H9 (cell line): ENCODE results near the gene UNCX. TPM values are rescaled to one million over a fixed set of nuclear protein-coding genes. Genes with fewer than 3 reads are reported as not detected.

Source experiments
- DNase-seq: peaks from one replicate; pipeline ENCODE4 v3.0.0-alpha.2; 2017
- H2AFZ ChIP-seq: one replicate; pipeline ENCODE4 v1.6.1; 2013; ENCODE audit warnings: mild to moderate bottlenecking, low read length, control low read depth, moderate library complexity
- H2AK5ac ChIP-seq: 2 replicates; pipeline ENCODE4 v1.6.1; 2013; ENCODE audit warnings: low read length, control low read depth, mixed read lengths; ENCODE audit not compliant: insufficient read length
- H2BK120ac ChIP-seq: one replicate; pipeline ENCODE4 v1.6.1; 2013; ENCODE audit warnings: low read depth, mild to moderate bottlenecking, low read length, control low read depth, inconsistent platforms; ENCODE audit not compliant: poor library complexity, severe bottlenecking
- H2BK12ac ChIP-seq: 2 replicates; pipeline ENCODE4 v1.6.1; 2013; ENCODE audit warnings: low read length, control low read depth, mixed read lengths, low read depth; ENCODE audit not compliant: insufficient read length
- H2BK15ac ChIP-seq: 2 replicates; pipeline ENCODE4 v1.6.1; 2013; ENCODE audit warnings: low read depth, low read length, control low read depth
- H2BK20ac ChIP-seq: one replicate; pipeline ENCODE4 v1.6.1; 2013; ENCODE audit warnings: low read depth, mild to moderate bottlenecking, low read length, control low read depth, inconsistent platforms; ENCODE audit not compliant: poor library complexity, severe bottlenecking
- H2BK5ac ChIP-seq: 2 replicates; pipeline ENCODE4 v1.6.1; 2013; ENCODE audit warnings: low read length, control low read depth, mixed read lengths; ENCODE audit not compliant: insufficient read length
- H3K14ac ChIP-seq: 2 replicates; pipeline ENCODE4 v1.6.1; 2013; ENCODE audit warnings: low read length, control low read depth; ENCODE audit not compliant: insufficient read depth
- H3K18ac ChIP-seq: 2 replicates; pipeline ENCODE4 v1.6.1; 2013; ENCODE audit warnings: low read depth, mild to moderate bottlenecking, mixed read lengths, low read length, control low read depth; ENCODE audit not compliant: insufficient read length
- H3K23ac ChIP-seq: 2 replicates; pipeline ENCODE4 v1.6.1; 2013; ENCODE audit warnings: low read length, control low read depth, mixed read lengths, low read depth; ENCODE audit not compliant: insufficient read length
- H3K23me2 ChIP-seq: 2 replicates; pipeline ENCODE4 v1.6.1; 2013; ENCODE audit warnings: low read depth, mild to moderate bottlenecking, mixed read lengths, low read length, control low read depth; ENCODE audit not compliant: insufficient read length, poor library complexity, severe bottlenecking
- H3K27ac ChIP-seq: 2 replicates; pipeline ENCODE4 v1.5.1; 2013; ENCODE audit warnings: low read length, control low read depth, mixed read lengths, low read depth; ENCODE audit not compliant: insufficient read length
- H3K27me3 ChIP-seq: 2 replicates; pipeline ENCODE4 v1.6.1; 2013; ENCODE audit warnings: low read length, control low read depth, inconsistent platforms; ENCODE audit not compliant: insufficient read depth
- H3K4ac ChIP-seq: 2 replicates; pipeline ENCODE4 v1.6.1; 2013; ENCODE audit warnings: low read depth, mild to moderate bottlenecking, control low read depth, inconsistent platforms, low read length, moderate library complexity
- H3K4me1 ChIP-seq: 2 replicates; pipeline ENCODE4 v1.6.1; 2013; ENCODE audit warnings: low read length, control low read depth, inconsistent platforms; ENCODE audit not compliant: insufficient read depth
- H3K4me2 ChIP-seq: 2 replicates; pipeline ENCODE4 v1.6.1; 2013; ENCODE audit warnings: low read length, control low read depth, mixed read lengths; ENCODE audit not compliant: insufficient read length, insufficient read depth
- H3K56ac ChIP-seq: 2 replicates; pipeline ENCODE4 v1.6.1; 2013; ENCODE audit warnings: low read depth, mild to moderate bottlenecking, mixed read lengths, low read length, control low read depth; ENCODE audit not compliant: insufficient read length
- H3K79me1 ChIP-seq: 2 replicates; pipeline ENCODE4 v1.6.1; 2013; ENCODE audit warnings: low read depth, mild to moderate bottlenecking, moderate library complexity, low read length, control low read depth, inconsistent platforms; ENCODE audit not compliant: insufficient read depth, poor library complexity, severe bottlenecking
- H3K79me2 ChIP-seq: 2 replicates; pipeline ENCODE4 v1.6.1; 2013; ENCODE audit warnings: low read length, control low read depth, inconsistent platforms; ENCODE audit not compliant: insufficient read depth
- H3K9ac ChIP-seq: 2 replicates; pipeline ENCODE4 v1.6.1; 2013; ENCODE audit warnings: low read length, control low read depth, mixed read lengths; ENCODE audit not compliant: insufficient read length; ENCODE audit errors: extremely low read depth
- H3K9me3 ChIP-seq: one replicate; pipeline ENCODE4 v1.6.1; 2013; ENCODE audit warnings: low read depth, low read length, inconsistent platforms; ENCODE audit not compliant: control insufficient read depth
- H3T11ph ChIP-seq: one replicate; pipeline ENCODE4 v1.6.1; 2013; ENCODE audit warnings: mild to moderate bottlenecking, low read length, control low read depth, inconsistent platforms
- H4K20me1 ChIP-seq: one replicate; pipeline ENCODE4 v1.6.1; 2013; ENCODE audit not compliant: control insufficient read depth, insufficient read length, insufficient read depth
- H4K5ac ChIP-seq: 2 replicates; pipeline ENCODE4 v1.6.1; 2013; ENCODE audit warnings: low read depth, mild to moderate bottlenecking, mixed read lengths, low read length, control low read depth; ENCODE audit not compliant: insufficient read length
- H4K8ac ChIP-seq: replicated peaks from 2 replicates; pipeline ENCODE4 v1.6.1; 2013; ENCODE audit warnings: low read length, control low read depth, mixed read lengths, low read depth; ENCODE audit not compliant: insufficient read length
- H4K91ac ChIP-seq: 2 replicates; pipeline ENCODE4 v1.6.1; 2013; ENCODE audit warnings: low read depth, mild to moderate bottlenecking, moderate library complexity, mixed read lengths, low read length, control low read depth; ENCODE audit not compliant: insufficient read length
- H3K27ac Mint-ChIP-seq, 3 experiments: 2 replicates in 2 of 3; 3 replicates in 1 of 3; pipeline ENCODE4 v1.8.0; 2020 to 2021; ENCODE audit warnings: mixed read lengths in 3 of 3, mild to moderate bottlenecking in 1 of 3, moderate library complexity in 1 of 3
- H3K27me3 Mint-ChIP-seq: 2 replicates; pipeline ENCODE4 v1.8.0; 2021; ENCODE audit warnings: low read depth, mild to moderate bottlenecking, moderate library complexity, mixed read lengths
- H3K36me3 Mint-ChIP-seq, 3 experiments: 2 replicates in 2 of 3; 3 replicates in 1 of 3; pipeline ENCODE4 v1.8.0; 2020 to 2021; ENCODE audit warnings: low read depth in 3 of 3, mixed read lengths in 3 of 3; ENCODE audit not compliant: insufficient read depth in 1 of 3
- H3K4me1 Mint-ChIP-seq, 2 experiments: 2 replicates each; pipeline ENCODE4 v1.8.0; 2020; ENCODE audit warnings: mixed read lengths in 2 of 2
- H3K4me3 Mint-ChIP-seq, 2 experiments: 2 replicates in 1 of 2; 3 replicates in 1 of 2; pipeline ENCODE4 v1.8.0; 2020 to 2021; ENCODE audit warnings: mild to moderate bottlenecking in 2 of 2, mixed read lengths in 2 of 2, moderate library complexity in 1 of 2
- H3K9me3 Mint-ChIP-seq, 2 experiments: 2 replicates in 1 of 2; 3 replicates in 1 of 2; pipeline ENCODE4 v1.8.0; 2020; ENCODE audit warnings: mild to moderate bottlenecking in 2 of 2, mixed read lengths in 2 of 2, moderate library complexity in 1 of 2
- CTCF ChIP-seq: fragments of 200-600 bp; sonication (generic); conservative IDR thresholded peaks from 3 replicates; pipeline ENCODE4 v1.8.0; 2021; ENCODE audit warnings: antibody characterized with exemption, mild to moderate bottlenecking
- WGBS: extraction: QIAGEN DNeasy Blood & Tissue Kit; methylation state at CpG from one replicate; pipeline ENCODE4 v1.1.7; 2013; ENCODE audit warnings: missing lambda C conversion rate, low lambda C conversion rate, mixed read lengths; ENCODE audit not compliant: insufficient read length; ENCODE audit errors: extremely low coverage; 5-methylcytosine and 5-hydroxymethylcytosine counted together
- total RNA-seq: library from RNA; stranded (reverse); gene quantifications from 2 replicates; pipeline ENCODE4 v1.2.1, GENCODE V29; 2021

The UNCX gene
- total RNA-seq, 1 experiment from 2014 or later: not detected

GRCh38 chr7:1275451-1276381 lies 43.0 kb downstream of the UNCX start:
- no peak overlapping the region for H2AK5ac ChIP-seq
- no peak overlapping the region for H3K27ac Mint-ChIP-seq

More at GRCh38 chr7:1275451-1276381, 43.0 kb downstream of the UNCX start:
- H2AFZ ChIP-seq: no peak overlapping the region
- H3K27me3 ChIP-seq: no peaks in the 10 kb centered on the region
- H3K4me1 ChIP-seq: no peaks in the 10 kb centered on the region
- no peaks in the 10 kb centered on the region for H3K4me1 Mint-ChIP-seq
- peaks cover 2% of the 10 kb centered on the region for H4K20me1 ChIP-seq
- no peak overlapping the region; a peak in 1 of 5 replicates for H3K4me3 Mint-ChIP-seq
- no peak overlapping the region for H3K18ac ChIP-seq
- no CpG with 5 or more reads among the region's 61 CpGs for WGBS
- H3K9me3 Mint-ChIP-seq: peaks cover 14 to 21% of the 10 kb centered on the region in 2 experiments
- H4K8ac ChIP-seq: no peak overlapping the region
- TF ChIP-seq CTCF: no peak
- no peaks in the 10 kb centered on the region for H3K79me2 ChIP-seq
- H3K9me3 ChIP-seq: no peaks in the 10 kb centered on the region
- no peak overlapping the region for H2BK15ac ChIP-seq
- H2BK12ac ChIP-seq: no peak overlapping the region
- H3K14ac ChIP-seq: no peak overlapping the region
- peaks cover 24% of the 10 kb centered on the region for H3K27me3 Mint-ChIP-seq
- H3K79me1 ChIP-seq: no peaks in the 10 kb centered on the region
- no peak overlapping the region for H3K9ac ChIP-seq
- DNase-seq: no peak
- H3K4ac ChIP-seq: no peak overlapping the region
- H4K5ac ChIP-seq: no peak overlapping the region
- H2BK5ac ChIP-seq: no peak overlapping the region
- no peaks in the 10 kb centered on the region for H3K23me2 ChIP-seq
- no peak overlapping the region for H2BK20ac ChIP-seq
- H3K23ac ChIP-seq: no peak overlapping the region
- H2BK120ac ChIP-seq: no peak overlapping the region
- H3K4me2 ChIP-seq: no peak overlapping the region
- no peak overlapping the region for H3K56ac ChIP-seq
- no peak overlapping the region for H4K91ac ChIP-seq
- no peak overlapping the region for H3T11ph ChIP-seq
- no peak overlapping the region for H3K27ac ChIP-seq
- H3K36me3 Mint-ChIP-seq: peaks cover 0 to 3% (median 0%) of the 10 kb centered on the region in 3 experiments; a peak in 1 of 7 replicates
